HG02642 (cell line): Measurements from ENCODE around the gene PRSS16.
"Not testable (repeated sequence)": the region's sequence is repeated elsewhere in the genome, so short reads cannot be mapped to it uniquely, and the experiment has no call there.

Experiments used
- ATAC-seq: cut with Tn5 transposase; IDR thresholded peaks from one replicate; pipeline ENCODE4 v1.9.1; 2021; ENCODE audit warnings: mild to moderate bottlenecking; ENCODE audit not compliant: unreplicated experiment, poor library complexity

Gene PRSS16

DNA sequence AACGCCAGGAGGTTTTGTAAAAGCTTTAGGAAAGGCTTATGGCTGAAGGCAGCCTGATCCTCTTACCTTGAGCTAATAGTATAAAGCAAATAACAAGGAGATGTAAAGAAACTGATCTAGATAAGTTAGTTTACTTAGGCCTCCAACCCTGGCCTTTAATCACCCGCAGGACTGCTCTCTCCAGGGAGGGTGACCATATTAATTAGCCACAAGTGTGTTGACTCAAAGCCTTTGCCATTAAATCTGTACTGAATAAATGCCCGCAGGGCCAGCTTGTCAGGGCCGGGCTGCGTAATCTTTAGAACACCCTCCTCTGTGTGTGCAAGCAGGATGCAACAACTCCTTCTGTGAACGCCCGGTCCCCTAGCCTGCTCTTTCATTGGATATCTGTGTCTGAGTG, 6.1 kb upstream of the PRSS16 start:
- no peak for ATAC-seq

DNA sequence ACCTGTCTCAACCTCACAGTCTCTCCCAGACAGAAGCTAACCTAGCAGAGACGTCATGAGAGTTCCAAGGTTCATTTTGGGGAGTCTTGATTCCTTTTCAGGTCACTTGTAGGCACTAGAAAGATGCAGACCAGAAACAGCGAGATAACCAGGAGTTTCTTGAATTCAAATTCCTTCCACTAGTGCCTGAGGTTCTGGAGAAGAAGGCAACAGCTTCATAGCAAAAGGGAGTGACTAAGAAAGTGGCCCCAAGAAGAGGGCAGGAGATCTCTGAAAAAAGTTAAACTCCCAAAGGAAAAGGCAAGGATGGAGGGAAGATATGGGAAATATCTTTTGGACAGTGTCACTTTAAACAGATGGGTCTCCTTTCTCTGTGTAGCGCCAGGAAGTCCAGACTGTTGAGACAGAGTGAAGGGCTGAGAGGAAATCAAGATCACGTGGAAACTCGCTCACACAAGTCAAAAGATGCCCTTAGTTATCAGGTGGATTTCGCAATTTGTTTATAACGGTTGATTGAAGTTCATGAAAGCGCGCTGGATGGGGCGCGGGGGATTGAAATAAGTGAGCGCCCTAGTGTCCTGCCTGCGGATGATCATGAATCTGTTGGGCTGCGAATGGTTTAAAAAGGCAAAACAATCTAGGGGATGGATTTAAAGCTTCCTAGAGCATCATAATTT, 4.8 kb upstream of the PRSS16 start:
- no peak for ATAC-seq

DNA sequence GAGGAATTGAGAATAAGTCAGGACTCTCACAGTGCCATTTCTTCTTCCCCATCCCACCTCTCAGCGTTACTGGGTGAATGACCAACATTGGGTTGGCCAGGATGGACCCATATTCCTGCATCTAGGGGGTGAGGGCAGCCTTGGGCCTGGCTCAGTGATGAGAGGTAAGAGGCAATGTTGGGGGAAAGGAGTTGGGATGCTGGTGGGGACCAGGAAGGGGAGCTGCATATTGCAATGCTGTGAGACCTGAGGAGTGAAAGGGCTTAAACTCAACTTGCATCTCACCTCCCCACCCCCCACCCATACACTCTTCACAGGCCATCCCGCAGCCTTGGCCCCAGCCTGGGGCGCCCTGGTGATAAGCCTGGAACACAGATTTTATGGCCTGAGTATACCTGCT, 1.3 kb downstream of the PRSS16 start:
- ATAC-seq = no peak

DNA sequence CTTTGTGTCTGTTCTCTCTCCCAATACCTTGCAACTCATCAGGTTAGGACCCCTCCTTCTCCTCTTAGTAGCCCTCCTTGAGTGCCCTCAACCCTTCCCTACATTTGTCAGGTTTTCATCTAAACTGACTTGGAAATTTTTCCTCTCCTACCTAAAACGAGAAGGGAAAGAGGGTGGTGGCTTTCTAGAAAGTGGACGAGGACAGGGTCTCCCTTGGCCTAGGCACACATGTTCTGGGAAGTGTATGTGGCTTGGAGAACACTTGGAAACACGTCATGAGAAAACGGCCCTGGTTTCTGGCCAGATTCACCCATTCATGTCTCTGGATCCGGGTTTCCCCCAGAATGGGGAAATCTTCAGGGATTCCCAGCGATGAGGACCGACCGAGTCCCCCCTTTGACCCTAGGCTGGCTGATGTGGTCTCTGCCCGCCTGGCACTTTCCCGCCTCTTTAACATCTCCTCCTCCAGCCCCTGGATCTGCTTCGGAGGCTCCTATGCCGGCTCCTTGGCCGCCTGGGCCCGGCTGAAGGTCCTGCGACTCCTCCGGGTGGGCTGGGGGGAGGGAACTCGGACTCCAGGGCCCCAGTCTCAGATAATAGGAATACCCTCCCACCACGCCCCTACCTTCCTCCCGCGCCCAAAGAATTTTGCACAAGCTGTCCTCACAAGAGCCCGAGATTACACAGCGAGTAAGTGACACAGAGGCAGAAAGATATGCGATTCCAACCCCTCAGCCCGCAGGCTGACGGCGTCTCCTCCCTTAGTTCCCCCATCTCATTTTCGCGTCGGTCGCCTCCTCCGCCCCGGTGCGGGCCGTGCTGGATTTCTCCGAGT, 3.0 kb downstream of the PRSS16 start:
- ATAC-seq = no peak

DNA sequence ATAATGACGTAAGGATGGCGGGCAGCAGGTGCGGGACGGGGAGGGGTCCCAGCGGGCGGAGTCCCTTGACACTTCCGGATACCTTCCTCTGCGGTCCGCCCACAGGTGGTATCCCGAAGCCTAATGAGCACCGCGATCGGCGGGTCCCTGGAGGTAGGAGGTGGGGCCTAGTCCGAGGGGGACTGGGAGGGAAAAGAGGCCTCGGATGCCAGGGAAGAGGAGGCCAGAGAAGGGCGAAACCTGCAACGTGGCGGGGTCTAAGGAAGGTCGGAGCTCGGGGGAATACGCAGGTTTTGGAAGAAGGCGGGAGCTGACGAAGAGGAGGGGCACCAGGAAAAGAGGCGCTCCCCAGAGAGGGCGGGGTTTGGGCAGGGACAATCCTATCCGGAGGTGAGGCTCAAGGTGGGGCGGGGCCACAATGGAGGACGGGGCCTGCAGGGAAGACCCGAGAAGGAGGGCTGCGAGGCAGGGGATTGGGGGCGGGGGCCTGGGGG, 3.7 kb downstream of the PRSS16 start:
- ATAC-seq = peak; percentile 82

DNA sequence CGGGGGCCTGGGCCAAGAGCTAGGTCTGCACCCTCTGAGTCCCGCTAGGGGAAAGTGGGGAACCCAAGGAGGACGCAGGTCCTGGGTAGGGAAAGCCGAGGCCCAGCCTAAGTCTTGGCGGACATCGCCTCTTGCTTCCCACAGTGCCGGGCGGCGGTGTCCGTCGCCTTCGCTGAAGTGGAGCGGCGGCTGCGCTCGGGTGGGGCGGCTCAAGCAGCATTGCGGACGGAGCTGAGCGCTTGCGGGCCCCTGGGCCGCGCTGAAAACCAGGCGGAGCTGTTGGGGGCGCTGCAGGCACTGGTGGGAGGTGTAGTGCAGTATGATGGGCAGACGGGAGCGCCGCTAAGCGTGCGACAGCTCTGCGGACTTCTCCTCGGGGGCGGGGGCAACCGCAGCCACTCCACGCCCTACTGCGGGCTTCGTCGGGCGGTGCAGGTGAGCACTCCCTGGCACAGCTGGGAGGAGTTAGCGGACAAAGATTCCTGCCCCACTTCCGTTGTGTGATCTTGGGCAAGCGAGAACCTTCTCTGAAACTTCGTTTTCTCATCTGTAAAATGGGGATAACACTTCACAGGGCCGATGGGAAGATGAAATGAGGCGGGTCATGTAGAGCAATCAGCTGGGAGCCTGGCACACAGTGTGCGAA, 4.2 kb downstream of the PRSS16 start:
- ATAC-seq = peak; percentile 76

DNA sequence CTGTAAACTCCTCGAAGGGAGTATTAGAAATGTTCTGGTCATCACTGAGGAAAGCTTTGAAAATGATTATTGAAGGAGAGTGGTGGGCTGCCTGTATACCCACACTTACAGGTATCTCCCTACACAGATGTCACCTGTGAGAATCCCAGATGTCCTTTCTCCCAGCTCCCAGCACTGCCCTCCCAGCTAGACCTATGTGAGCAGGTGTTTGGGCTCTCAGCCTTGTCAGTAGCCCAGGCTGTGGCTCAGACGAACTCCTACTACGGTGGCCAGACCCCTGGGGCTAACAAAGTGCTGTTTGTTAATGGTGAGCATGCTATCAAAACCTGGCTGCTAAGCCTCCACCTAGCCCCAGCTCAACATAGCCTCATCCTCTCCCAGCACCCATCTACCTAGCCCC, 7.1 kb downstream of the PRSS16 start:
- ATAC-seq = no peak

DNA sequence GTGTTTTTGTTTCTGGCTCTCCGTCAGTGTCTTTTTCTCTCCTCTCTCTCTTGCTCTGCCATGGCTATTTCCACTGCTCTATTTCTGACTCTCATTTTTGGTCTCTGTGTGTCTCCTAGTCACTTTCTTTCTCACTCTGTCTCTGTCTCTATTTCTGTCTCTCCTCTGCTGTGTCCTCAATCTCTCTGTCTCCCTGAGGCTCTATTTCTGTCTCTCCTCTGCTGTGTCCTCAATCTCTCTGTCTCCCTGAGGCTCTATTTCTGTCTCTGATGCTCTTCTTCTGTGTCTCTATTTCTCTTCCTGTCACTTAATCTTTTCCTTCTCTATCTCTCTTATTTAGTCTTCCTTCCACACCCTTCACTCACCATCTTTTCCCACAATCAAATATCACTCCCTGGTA, 8.4 kb downstream of the PRSS16 start:
- ATAC-seq = no peak

DNA sequence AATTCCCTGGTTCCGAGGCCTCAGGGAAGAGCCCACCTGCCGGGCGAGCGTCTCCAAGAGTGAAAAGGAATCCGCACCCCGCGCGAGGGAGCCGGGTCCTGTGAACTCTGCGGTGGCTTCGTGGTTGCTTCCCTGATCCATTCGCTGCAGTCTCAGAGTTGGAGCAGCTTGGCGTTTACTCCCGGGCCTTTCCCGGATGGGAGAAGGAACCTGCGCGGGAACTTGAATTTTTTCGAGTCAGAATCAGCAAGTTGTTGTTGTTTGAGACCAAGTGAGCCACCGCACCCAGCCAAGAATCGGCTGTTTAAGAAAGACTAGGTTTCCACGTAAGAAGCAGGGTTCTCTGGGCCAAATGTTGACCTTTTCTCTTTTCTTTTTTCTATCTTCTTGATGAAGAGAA, 12.9 kb downstream of the PRSS16 start:
- no peak for ATAC-seq

DNA sequence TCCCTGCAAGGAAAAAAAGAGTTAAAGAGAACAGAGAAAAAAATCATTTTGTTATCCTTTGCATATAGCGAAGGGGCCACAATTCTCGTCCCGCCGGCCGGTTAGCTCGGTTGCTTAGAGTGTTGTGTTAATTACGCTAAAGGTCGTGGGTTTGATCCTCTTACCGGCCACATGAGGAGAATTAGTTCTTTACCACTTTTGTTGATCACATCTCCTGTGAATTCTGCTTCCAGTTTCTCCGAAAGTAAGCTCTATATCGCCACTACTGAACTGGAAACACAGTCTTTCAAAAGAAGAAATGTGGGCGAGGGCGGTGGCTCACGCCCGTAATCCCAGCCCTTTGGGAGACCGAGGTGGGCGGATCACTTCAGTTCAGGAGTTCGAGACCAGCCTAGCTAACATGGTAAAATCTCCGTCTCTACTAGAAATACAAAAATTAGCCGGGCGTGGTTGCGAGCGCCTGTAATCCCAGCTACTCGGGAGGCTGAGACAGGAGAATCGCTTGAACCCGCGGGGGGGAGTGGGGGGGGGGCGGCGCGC, 13.4 kb downstream of the PRSS16 start:
- ATAC-seq = no peak

DNA sequence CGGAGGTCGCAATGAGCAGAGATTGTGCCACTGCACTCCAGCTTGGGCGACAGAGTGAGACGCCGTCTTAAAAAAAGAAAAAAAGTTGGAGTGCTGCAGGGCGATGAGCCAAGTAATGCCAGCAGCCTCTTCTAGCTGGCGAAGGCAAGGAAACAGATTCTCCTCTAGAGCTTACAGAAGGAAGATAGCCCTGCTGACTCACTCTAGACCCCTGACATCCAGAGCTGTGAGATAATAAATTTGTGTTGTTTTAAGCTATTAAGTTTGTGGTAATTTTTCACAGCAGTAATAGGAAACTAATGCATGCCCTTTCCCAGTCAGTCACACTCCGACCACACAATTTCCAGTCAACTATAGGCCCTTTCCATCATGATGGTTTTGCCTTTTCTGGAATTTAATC, 16.4 kb downstream of the PRSS16 start:
- ATAC-seq = no peak

DNA sequence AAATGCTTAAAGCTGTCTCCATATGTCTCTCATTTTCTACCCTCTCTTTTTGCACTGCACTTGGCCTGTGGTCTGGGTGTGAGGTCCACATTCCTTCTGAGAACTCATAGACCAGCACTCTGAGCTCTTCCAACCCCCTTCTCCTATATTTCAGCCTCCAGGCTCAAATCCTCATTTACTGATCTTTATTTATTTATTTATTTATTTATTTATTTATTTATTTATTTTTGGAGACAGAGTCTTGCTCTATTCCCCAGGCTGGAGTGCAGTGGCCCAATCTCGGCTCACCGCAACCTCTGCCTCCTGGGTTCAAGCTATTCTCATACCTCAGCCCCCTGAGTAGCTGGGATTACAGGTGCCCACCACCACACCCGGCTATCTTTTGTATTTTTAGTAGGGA, 19.5 kb downstream of the PRSS16 start:
- not testable (repeated sequence) for ATAC-seq

DNA sequence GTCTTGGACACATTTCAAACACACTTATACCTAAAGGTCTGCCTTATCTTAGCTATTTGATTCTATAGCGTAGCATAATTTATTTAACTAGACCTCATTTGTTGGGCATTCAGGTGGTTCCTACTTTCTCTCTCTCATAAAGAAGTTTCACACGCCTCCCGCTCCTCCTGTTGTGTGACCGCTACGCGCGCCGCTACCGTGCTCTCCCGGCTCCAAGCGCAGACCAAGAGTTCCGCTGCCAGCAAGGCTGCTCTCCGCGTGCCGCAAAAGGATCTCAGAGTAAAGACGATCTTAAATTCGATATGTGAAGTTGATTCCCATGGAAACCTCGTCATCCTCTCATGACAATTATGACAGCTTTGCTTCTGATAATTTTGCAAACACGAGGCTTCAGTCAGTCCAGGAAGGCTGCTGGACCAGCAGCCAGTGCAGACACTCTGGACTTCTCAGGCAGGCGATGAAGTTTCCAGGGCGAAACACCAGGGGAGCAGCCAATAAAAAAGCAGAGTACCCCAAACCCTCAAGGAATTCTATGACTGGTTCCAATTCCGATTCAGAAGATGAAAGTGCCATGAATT, 20.4 kb downstream of the PRSS16 start:
- ATAC-seq = no peak

DNA sequence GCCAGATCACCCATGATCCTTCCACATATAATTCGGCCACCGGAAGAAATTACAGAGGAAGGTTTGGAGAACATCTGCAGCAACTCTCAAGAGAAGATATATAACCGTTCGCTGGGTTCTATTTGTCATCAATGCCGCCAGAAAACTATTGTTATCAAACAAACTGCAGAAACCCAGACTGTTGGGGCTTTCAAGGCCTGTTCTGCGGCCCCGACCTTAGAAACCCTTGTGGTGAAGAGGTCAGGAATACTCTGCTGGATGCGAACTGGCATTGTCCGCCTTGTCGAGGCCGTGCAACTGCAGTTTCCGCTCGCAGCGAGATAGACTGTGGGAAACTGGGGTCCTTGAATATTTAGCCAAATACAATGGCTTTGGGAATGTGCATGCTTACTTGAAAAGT, 21.3 kb downstream of the PRSS16 start:
- no peak for ATAC-seq

DNA sequence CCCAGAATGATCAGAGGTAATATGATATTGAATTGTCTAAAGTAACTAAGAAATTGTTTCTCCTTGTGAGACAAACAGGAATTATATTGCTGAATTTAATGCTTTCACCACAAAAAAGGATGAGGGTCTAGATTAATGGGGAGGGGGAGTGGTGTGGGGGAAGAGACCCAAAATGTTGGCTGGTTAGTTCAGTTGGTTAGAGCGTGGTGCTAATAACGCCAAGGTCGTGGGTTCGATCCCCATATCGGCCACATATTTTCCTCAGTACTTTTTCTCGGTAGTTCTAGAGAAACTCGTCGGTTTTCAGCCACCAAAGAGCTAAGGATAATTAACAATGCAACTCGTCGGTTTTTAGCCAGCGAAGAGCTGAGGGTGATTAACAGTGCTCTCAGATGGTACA, 26.3 kb downstream of the PRSS16 start:
- no peak for ATAC-seq

DNA sequence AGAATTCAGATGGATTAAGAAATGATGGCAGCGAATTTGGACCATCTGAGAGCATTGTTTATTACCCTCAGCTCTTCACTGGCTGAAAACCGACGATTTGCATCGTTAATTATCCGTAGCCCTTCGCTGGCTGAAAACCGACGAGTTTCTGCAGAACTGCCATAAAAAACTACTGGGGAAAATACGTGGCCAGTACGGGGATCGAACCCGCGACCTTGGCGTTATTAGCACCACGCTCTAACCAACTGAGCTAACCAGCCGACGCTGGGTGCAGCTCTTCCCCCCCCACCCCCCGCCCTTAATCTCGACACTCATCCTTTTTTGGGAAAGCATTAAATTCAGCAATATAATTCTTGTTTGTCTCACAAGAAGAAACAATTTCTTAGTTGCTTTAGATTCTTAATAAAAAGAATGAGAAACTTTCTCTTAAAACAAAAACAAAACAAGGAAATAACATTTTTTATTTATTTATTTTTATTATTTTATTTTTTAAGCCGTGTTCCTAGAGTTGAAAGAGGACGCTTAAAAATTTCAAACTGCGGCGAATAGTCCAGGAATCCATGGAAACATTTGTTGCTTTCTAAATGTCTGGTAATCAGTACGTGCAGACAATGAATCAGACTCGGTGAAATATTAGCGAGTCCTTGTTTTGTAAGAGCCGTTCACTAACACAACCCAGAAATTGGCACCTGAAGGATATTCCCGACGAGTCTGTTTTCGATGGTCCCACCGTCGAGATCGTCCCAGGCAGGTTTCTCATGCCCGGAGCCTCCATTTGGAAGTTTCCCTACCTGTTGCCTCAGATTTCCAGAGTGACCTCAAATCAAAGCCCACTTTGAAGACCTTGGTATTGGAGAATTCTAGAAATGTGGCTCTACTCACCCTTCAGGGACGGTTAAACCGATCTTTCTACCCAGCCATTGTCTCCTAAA, 27.8 kb downstream of the PRSS16 start:
- no peak for ATAC-seq

DNA sequence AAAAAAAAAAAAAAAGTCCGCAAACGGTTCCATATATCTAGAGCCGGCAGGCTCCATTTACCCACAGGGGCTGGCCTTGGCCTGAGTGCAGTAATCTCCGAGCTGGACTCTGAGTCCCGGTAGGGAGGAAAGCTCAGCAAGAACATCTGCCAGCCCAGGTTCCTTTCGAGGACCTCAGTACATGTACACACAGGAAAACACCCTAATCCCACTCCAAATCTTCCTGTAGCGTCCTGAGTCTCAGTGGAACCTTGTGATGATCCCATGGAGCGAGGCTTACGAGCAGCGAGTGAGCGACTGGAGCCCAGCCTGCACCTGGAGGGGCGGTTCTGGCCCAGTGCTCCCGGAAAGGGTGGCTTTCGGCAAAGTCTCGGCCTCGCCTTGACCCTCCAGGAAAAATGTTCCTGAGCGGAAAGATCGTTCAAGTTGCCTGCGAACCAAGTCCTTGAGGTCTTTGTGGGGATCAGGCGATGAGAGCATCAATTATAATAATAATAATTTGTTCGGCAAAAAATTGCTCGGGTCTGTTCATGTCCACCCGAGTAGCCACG, 32.1 kb downstream of the PRSS16 start:
- ATAC-seq = no peak

DNA sequence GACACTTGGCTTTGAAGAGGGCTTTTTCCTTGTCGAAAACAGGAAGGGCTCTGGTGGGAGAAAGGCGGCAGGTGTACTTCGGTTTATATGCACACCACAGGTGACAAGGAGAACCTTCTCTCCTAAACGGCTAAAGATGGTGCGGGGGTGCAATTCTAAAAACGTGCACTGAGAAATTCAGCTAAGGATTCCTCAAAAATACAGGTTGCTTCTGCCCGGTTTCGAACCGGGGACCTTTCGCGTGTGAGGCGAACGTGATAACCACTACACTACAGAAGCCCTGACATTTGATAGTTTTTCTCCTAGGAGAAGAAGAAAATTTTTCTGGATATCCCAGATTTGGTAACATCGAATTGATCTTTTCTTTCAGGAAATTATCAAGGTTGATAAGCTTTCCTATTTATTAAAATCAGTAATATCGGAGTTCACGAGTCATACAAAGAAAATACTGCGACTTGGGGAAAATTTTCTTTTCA, 32.6 kb downstream of the PRSS16 start:
- ATAC-seq = no peak

DNA sequence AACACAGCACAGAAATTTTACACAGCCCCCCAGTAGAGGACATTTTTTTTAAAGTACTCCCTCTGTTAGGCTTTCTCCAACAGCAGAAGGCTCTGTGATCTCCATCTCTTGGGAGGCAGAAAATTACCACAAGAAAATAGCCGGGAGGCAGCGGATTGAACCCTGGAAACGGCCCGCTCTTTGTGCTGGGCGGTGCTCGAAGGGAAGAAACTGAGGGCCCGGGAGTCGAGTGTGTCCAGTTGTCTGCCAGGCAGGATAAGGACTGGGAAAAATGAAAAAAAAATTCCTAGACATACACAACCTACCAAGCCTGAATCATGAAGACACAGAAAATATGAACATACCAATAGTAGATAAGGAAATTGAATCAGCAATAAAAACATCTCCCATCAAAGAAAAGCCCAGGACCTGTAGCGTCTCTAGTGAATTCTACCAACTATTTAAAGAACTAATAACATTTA, 33.1 kb downstream of the PRSS16 start:
- ATAC-seq = no peak
